ENCODE measurements around the gene HTD2.

The HTD2 gene

DNA sequence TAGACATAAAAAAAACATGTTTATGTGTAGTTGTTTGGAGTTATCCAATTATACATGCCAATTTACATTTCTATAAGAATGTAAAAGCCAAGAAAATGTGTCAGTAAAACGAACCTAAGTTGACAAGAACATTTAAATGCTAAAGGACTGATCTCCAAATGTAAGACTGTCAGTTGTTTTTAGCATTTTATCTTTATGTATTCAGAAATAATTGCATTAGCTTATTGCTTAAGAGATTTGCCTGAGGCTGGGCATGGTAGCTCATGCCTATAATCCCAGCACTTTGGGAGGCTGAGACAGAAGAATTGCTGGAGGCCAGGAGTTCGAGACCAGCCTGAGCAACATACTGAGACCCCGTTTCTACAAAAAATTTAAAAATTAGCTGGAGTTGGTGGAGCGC is 53.3 kb downstream of the HTD2 start:
- DNase-seq, result no peak

DNA sequence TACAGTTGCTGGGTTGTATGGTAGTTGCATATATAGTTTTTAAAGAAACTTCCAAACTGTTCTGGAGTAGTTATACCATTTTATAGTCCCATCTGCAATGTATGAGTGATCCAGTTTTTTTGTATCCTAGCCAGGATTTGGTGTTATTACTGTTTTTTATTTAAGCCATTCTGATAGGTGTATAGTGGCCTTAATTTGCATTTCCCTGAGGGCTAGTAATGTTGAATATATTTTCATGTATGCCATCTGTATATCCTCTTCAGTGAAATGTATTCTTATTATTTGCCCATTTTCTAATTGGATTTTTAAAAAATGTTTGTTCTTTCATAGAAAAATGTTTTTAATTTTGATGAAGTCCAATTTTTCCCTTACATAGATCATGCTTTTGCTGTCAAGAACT is 55.5 kb downstream of the HTD2 start:
- no peak for DNase-seq

- no peak for DNase-seq
Measured at GRCh38 chr3:58366699-58367098, 60.4 kb downstream of the HTD2 start.

- no peak for DNase-seq
Measured at GRCh38 chr3:58369038-58369437, 62.7 kb downstream of the HTD2 start.

All from CD4-positive, alpha-beta T cell treated with Interleukin-4 for 4 hours (primary cell).